Measurements from ENCODE around the gene GATD1. TPM values are rescaled to one million over a fixed set of nuclear protein-coding genes. Genes with fewer than 3 reads are reported as not detected.

GATD1 gene
- 29.7 and 58.1 TPM in 2 replicates for total RNA-seq

GRCh38 chr11:777288-778255 is at the start of gene GATD1:
Gene GATD1 (minus strand): TSS chr11:777487. CDS start chr11:777462, 25 bp downstream.

GRCh38 chr11:818396-819128 is 41.3 kb upstream of the GATD1 start, which contains the start of gene PNPLA2:
Gene PNPLA2 (plus strand): TSS chr11:818914. CDS start chr11:819719, 805 bp downstream.

GRCh38 chr11:809287-810039 is 32.2 kb upstream of the GATD1 start, which contains the start of gene RPLP2:
Gene RPLP2 (plus strand): TSS chr11:809967. CDS start chr11:810235, 268 bp downstream.

GRCh38 chr11:798093-798713 is 20.9 kb upstream of the GATD1 start, which contains the start of gene SLC25A22:
Gene SLC25A22 (minus strand): TSS chr11:798281. CDS start chr11:795006, 3,275 bp downstream.

GRCh38 chr11:789943-790342 is 12.7 kb upstream of the GATD1 start, which contains the start of gene CEND1:
Gene CEND1 (minus strand): TSS chr11:790090. CDS start chr11:788576, 1,514 bp downstream.

GRCh38 chr11:747158-748006 is 29.9 kb downstream of the GATD1 start, which contains the start of gene TALDO1:
Gene TALDO1 (plus strand): TSS chr11:747464. CDS start chr11:747482, 18 bp downstream.

Other genes starting within 250 kb of the GATD1 start
- gene HRAS, start 241.9 kb downstream of the GATD1 start, total RNA-seq: 49.5 and 62.4 TPM in 2 replicates
- gene LRRC56, start 240.0 kb downstream of the GATD1 start, total RNA-seq: 0.73 and 1.5 TPM in 2 replicates
- gene LMNTD2, start 216.7 kb downstream of the GATD1 start, total RNA-seq: 0.29 and 0.33 TPM in 2 replicates
- 2.3 and 4.4 TPM in 2 replicates for gene RASSF7, start 216.5 kb downstream of the GATD1 start, total RNA-seq
- gene PHRF1, start 201.0 kb downstream of the GATD1 start, total RNA-seq: 21.2 and 29.8 TPM in 2 replicates
- 7.7 and 11.9 TPM in 2 replicates for gene IRF7, start 161.5 kb downstream of the GATD1 start, total RNA-seq
- under 0.01 TPM in 1 of 2 replicates, not detected in the other for gene CDHR5, start 152.5 kb downstream of the GATD1 start, total RNA-seq
- not detected in 2 replicates for gene SCT, start 150.3 kb downstream of the GATD1 start, total RNA-seq
- not detected in 2 replicates for gene DRD4, start 140.2 kb downstream of the GATD1 start, total RNA-seq
- gene DEAF1, start 82.3 kb downstream of the GATD1 start, total RNA-seq: 26.6 and 58.4 TPM in 2 replicates
- gene TMEM80, start 81.7 kb downstream of the GATD1 start, total RNA-seq: 13.7 and 14.8 TPM in 2 replicates
- gene EPS8L2, start 71.3 kb downstream of the GATD1 start, total RNA-seq: 68.4 and 125 TPM in 2 replicates
- gene TALDO1, start 30.0 kb downstream of the GATD1 start, total RNA-seq: 166 and 171 TPM in 2 replicates
- 2.2 and 2.8 TPM in 2 replicates for gene CEND1, start 12.6 kb upstream of the GATD1 start, total RNA-seq
- 16.0 and 33.7 TPM in 2 replicates for gene SLC25A22, start 20.8 kb upstream of the GATD1 start, total RNA-seq
- gene PIDD1, start 27.7 kb upstream of the GATD1 start, total RNA-seq: 11.2 and 26.1 TPM in 2 replicates
- 271 and 337 TPM in 2 replicates for gene RPLP2, start 32.5 kb upstream of the GATD1 start, total RNA-seq
- 25.7 and 47.6 TPM in 2 replicates for gene PNPLA2, start 41.4 kb upstream of the GATD1 start, total RNA-seq
- gene CRACR2B, start 50.4 kb upstream of the GATD1 start, total RNA-seq: 1.5 and 1.7 TPM in 2 replicates
- 440 and 727 TPM in 2 replicates for gene CD151, start 55.5 kb upstream of the GATD1 start, total RNA-seq
- 96.4 and 291 TPM in 2 replicates for gene POLR2L, start 65.0 kb upstream of the GATD1 start, total RNA-seq
- gene TSPAN4, start 65.4 kb upstream of the GATD1 start, total RNA-seq: 207 and 235 TPM in 2 replicates
- gene CHID1, start 133.3 kb upstream of the GATD1 start, total RNA-seq: 67.3 and 102 TPM in 2 replicates
- 38.3 and 45.8 TPM in 2 replicates for gene AP2A2, start 148.4 kb upstream of the GATD1 start, total RNA-seq